ENCODE measurements around the gene S100A14.

DNA sequence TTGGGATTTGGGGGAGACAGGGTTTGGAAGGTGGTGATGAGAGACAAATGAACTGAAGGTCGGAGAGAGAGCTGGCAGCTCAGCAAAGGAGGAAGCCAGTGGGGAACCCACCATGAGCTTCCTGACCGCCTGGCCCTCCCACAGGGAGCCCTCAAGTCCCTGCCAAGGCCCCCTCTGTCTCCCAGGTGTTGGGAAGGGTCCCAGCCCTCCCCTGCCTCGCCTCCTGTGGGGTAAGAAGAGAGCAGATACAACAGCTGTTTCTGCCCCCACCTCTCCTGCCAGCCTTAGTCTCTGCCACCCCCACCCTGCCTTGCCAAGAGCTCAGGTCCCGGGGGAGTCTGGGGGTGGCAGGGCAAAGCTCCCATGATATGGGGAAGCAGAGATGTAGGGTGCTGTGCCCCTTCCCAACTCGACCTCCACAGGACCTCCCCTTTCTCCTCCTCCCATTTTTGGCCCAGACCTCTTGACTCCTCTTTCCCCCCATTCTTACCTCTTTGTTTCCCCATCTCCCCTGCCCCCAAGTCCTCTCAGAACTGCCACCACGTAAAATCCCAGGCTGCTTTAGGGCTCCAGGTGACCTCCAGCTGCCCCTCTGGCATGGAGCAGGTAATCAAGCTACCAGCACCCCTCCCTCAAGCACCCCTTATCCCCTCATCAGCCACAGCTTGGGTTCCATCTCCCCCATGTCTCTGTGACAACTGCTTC, 12.7 kb upstream of the S100A14 start:
- TF ChIP-seq, protein P1, sequence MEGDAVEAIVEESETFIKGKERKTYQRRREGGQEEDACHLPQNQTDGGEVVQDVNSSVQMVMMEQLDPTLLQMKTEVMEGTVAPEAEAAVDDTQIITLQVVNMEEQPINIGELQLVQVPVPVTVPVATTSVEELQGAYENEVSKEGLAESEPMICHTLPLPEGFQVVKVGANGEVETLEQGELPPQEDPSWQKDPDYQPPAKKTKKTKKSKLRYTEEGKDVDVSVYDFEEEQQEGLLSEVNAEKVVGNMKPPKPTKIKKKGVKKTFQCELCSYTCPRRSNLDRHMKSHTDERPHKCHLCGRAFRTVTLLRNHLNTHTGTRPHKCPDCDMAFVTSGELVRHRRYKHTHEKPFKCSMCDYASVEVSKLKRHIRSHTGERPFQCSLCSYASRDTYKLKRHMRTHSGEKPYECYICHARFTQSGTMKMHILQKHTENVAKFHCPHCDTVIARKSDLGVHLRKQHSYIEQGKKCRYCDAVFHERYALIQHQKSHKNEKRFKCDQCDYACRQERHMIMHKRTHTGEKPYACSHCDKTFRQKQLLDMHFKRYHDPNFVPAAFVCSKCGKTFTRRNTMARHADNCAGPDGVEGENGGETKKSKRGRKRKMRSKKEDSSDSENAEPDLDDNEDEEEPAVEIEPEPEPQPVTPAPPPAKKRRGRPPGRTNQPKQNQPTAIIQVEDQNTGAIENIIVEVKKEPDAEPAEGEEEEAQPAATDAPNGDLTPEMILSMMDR (conservative IDR thresholded peaks at IDR 0.05; ENCODE audit: low read depth, low read length), result no peak
- no peak for TF ChIP-seq NFE2L2 (IDR thresholded peaks at IDR 0.05; ENCODE audit: low read depth, low read length)
- no peak for TF ChIP-seq RAD21 (IDR thresholded peaks at IDR 0.05; ENCODE audit: low read length)
- TF ChIP-seq, protein P2, sequence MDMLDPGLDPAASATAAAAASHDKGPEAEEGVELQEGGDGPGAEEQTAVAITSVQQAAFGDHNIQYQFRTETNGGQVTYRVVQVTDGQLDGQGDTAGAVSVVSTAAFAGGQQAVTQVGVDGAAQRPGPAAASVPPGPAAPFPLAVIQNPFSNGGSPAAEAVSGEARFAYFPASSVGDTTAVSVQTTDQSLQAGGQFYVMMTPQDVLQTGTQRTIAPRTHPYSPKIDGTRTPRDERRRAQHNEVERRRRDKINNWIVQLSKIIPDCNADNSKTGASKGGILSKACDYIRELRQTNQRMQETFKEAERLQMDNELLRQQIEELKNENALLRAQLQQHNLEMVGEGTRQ (IDR thresholded peaks at IDR 0.05; ENCODE audit: low read depth, low read length), result no peak
- TF ChIP-seq FOS (IDR thresholded peaks at IDR 0.05; ENCODE audit: low read depth, low read length), result no peak
